Measurements from ENCODE around the gene OXER1. TPM values are rescaled to one million over a fixed set of nuclear protein-coding genes. Genes with fewer than 3 reads are reported as not detected.

Gene OXER1
- total and polyA plus RNA-seq, 7 experiments from 2014 or later: 0.12 to 3.0 (median 0.36) TPM; not detected in 3

DNA sequence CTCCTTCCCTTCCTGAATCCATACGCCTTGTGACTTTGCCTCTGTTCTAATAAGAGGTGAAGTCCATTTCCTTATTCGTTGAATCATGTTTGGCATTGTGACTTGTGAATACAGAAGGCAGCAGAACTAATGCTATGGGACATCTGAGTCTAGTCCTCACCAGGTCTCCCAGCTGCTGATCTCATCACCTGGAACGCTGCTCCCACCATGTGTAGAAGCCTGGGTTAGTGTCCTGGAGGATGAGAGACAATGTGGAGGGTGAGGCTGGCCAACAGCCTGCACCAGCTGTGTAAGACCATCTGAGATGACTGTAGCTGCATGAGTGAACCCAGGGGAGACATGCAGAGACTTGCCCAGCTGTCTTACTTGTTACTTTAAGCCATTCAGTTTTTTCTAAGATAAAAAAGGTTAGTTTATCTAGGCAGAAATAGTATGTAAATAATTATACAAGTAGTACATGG, 31.9 kb upstream of the OXER1 start:
- H3K36me3 Mint-ChIP-seq: peaks cover 0 to 7% (median 6%) of the 10 kb centered on the region in 5 donors
- peaks cover 0 to 5% of the 10 kb centered on the region in 2 donors for H3K27me3 ChIP-seq (ENCODE audit: control insufficient read depth in 2 of 2, insufficient read depth in 2 of 2, low read length in 2 of 2)
- DNase-seq (no peak), ATAC-seq (no peak)
- H3K36me3 ChIP-seq (ENCODE audit: control insufficient read depth in 2 of 3, insufficient read depth in 3 of 3, low read length in 3 of 3): no peaks in the 10 kb centered on the region
- no peak overlapping the region for H3K27ac ChIP-seq (ENCODE audit: low read depth, low read length)
- H3K9me3 ChIP-seq (ENCODE audit: control insufficient read depth in 2 of 3, low read length in 3 of 3): no peaks in the 10 kb centered on the region
- H3K4me3 ChIP-seq (ENCODE audit: low read length): no peak overlapping the region
- no peak overlapping the region for H3K27ac Mint-ChIP-seq
- peaks cover 17 to 60% (median 39%) of the 10 kb centered on the region in 7 donors for H3K4me1 Mint-ChIP-seq
- intact Hi-C loops (cut with micrococcal nuclease): no loop called here
- H3K4me3 Mint-ChIP-seq: no peak overlapping the region
- peaks cover 0 to 15% of the 10 kb centered on the region in 2 donors for H3K4me1 ChIP-seq (ENCODE audit: control insufficient read depth in 2 of 2, insufficient read depth in 2 of 2, low read length in 2 of 2)
- H3K27me3 Mint-ChIP-seq: peaks cover 13 to 38% (median 22%) of the 10 kb centered on the region in 5 donors
- ChIA-PET CTCF (no interaction called here), POLR2A (interaction anchor here (0.6 kb wide), 1 partner anchor 677 kb away, joined by 3 read pairs; no protein-coding TSS in a partner anchor)
- H3K9me3 Mint-ChIP-seq: peaks cover 0 to 2% (median 0%) of the 10 kb centered on the region in 11 donors

DNA sequence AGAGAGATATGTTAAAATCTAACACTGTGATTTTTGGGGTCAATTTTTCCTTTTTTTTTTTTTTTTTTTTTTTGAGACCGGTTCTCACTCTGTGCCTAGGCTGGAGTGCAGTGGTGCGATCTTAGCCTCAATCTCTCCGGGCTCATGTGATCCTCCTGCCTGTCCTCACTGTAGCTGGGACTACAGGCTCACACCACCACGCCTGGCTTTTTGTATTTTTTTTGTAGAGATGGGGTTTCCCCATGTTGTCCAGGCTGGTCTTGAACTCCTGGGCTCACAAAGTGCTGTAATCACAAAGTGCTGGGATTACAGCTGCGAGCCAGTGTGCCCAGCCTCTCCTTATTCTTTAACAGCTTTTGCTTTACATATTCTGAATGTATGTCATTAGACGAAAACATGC, 31.3 kb upstream of the OXER1 start:
- intact Hi-C loops (cut with micrococcal nuclease): no loop called here
- Mint-ChIP-seq H3K36me3 (peaks cover 0 to 8% (median 6%) of the 10 kb centered on the region in 5 donors), H3K27ac (no peak overlapping the region), H3K4me3 (no peak overlapping the region), H3K4me1 (peaks cover 17 to 56% (median 35%) of the 10 kb centered on the region in 7 donors), H3K9me3 (peaks cover 0 to 4% (median 0%) of the 10 kb centered on the region in 11 donors), H3K27me3 (peaks cover 17 to 42% (median 26%) of the 10 kb centered on the region in 5 donors)
- no peak overlapping the region for H3K27ac ChIP-seq (ENCODE audit: low read depth, low read length)
- POLR2A ChIA-PET: interaction anchor here (3.0 kb wide), 1 partner anchor 15 kb away, joined by 20 read pairs; no protein-coding TSS in a partner anchor
- no peaks in the 10 kb centered on the region for H3K36me3 ChIP-seq (ENCODE audit: control insufficient read depth in 2 of 3, insufficient read depth in 3 of 3, low read length in 3 of 3)
- peaks cover 0 to 5% of the 10 kb centered on the region in 2 donors for H3K27me3 ChIP-seq (ENCODE audit: control insufficient read depth in 2 of 2, insufficient read depth in 2 of 2, low read length in 2 of 2)
- peaks cover 0 to 15% of the 10 kb centered on the region in 2 donors for H3K4me1 ChIP-seq (ENCODE audit: control insufficient read depth in 2 of 2, insufficient read depth in 2 of 2, low read length in 2 of 2)
- no peak overlapping the region for H3K4me3 ChIP-seq (ENCODE audit: low read length)
- CTCF ChIA-PET: no interaction called here
- ATAC-seq (no peak), DNase-seq (no peak)
- H3K9me3 ChIP-seq (ENCODE audit: control insufficient read depth in 2 of 3, low read length in 3 of 3): no peaks in the 10 kb centered on the region

DNA sequence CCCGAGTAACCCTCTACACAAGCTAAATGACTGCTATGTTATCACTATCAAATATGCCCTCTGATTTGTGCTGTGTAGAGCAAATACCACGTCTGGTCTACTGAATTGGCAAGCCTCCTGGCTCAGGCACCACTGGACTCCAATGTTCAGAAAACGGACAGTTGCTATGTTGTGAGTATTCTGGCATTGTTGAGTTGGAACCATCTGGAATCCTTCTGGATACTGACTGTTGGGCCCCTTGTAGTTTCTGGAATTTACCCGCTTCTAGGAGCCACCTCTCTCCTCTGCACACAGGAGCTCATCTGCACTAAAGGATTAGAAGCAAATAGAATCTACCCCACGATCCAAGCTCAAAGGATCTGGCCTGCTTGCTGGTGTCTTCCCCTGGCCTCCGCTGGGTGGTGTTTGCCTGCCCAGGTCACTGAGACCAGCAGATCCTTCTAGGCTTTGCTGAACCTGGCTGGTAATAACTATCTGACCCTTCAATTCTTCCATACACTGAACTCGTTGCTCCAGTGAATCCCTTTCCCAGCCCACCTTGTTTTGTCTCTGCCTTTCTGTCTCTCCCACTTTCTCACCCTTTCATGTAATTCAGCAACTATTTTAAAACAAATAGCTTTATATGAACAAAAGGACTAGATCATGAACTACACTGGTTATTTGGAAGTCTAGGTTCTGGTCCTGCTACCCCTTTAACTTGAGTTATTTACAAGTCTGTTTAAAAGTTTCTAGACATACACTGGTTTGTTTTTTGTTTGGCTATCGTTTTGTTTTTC, 30.5 kb upstream of the OXER1 start:
- Histone ChIP-seq H3K36me3 (ENCODE audit: control insufficient read depth in 2 of 3, insufficient read depth in 3 of 3, low read length in 3 of 3) (no peaks in the 10 kb centered on the region), H3K27me3 (ENCODE audit: control insufficient read depth in 2 of 2, insufficient read depth in 2 of 2, low read length in 2 of 2) (peaks cover 0 to 5% of the 10 kb centered on the region in 2 donors), H3K4me1 (ENCODE audit: control insufficient read depth in 2 of 2, insufficient read depth in 2 of 2, low read length in 2 of 2) (peaks cover 0 to 15% of the 10 kb centered on the region in 2 donors), H3K27ac (ENCODE audit: low read depth, low read length) (no peak overlapping the region), H3K4me3 (ENCODE audit: low read length) (no peak overlapping the region), H3K9me3 (ENCODE audit: control insufficient read depth in 2 of 3, low read length in 3 of 3) (no peaks in the 10 kb centered on the region)
- intact Hi-C loops (cut with micrococcal nuclease): no loop called here
- ChIA-PET CTCF (interaction anchor here (0.6 kb wide), 1 partner anchor 660 kb away, joined by 4 read pairs; no protein-coding TSS in a partner anchor), POLR2A (interaction anchor here (3.0 kb wide), 1 partner anchor 16 kb away, joined by 20 read pairs; no protein-coding TSS in a partner anchor)
- H3K36me3 Mint-ChIP-seq: peaks cover 0 to 8% (median 6%) of the 10 kb centered on the region in 5 donors
- H3K9me3 Mint-ChIP-seq: peaks cover 0 to 4% (median 0%) of the 10 kb centered on the region in 11 donors
- peak overlapping the region in 3 of 9 donors; percentile 5 to 75 (median 8) for H3K27ac Mint-ChIP-seq
- H3K4me3 Mint-ChIP-seq: peak overlapping the region in 9 of 10 donors; percentile 0 to 87 (median 78)
- peaks cover 23 to 48% (median 32%) of the 10 kb centered on the region in 5 donors for H3K27me3 Mint-ChIP-seq
- H3K4me1 Mint-ChIP-seq: peaks cover 17 to 48% (median 34%) of the 10 kb centered on the region in 7 donors
- DNase-seq (no peak), ATAC-seq (no peak)

DNA sequence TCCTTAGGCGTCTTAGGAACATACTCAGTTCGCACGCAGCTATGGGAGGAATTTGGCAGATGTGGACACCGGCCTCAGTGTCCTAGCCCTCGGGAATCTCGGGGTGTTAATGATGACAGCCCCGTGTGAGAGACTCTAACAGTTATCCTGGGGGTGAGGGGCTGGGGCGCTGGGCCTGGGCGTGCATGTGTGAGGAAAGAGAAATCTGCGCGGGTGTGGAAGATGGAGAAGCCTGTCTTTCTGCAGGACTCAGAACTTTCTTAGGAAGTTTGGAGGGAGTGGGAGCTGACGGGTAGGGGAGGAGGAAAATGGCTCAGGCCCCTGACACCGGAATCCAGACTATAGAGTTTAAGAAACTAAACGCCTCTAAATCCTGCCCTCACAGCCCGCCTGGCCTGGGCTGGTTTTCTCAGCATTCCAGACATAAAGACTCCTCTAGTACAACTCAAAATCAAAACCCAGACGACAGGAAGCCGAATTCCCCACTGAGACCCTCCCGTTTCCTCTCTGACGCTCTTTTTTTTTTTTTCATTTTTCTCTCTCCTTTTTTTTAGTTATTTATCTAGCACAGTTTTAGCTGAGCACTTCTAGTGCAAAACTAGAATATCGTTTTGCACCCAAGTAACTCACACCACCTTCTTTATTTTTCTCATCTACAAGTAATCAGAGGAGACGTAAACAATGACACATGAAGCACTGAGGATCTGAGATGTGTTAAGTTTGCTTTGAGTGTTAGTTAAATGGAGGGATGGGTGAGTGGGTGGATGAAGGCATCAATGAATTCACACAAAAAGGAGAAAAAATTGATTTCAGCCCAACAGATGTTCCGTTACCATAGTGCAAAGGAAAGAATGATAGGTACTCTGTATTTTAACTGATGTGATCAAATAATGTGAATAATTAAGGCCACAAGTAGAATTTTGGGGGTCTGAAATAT, 29.7 kb upstream of the OXER1 start:
- intact Hi-C loops (cut with micrococcal nuclease): no loop called here
- H3K27me3 Mint-ChIP-seq: peaks cover 26 to 48% (median 35%) of the 10 kb centered on the region in 5 donors
- peaks cover 0 to 4% (median 0%) of the 10 kb centered on the region in 11 donors for H3K9me3 Mint-ChIP-seq
- CTCF ChIA-PET: interaction anchor here (0.6 kb wide), 1 partner anchor 661 kb away, joined by 4 read pairs; no protein-coding TSS in a partner anchor
- DNase-seq (no peak), ATAC-seq (peak; percentile 1)
- H3K9me3 ChIP-seq (ENCODE audit: control insufficient read depth in 2 of 3, low read length in 3 of 3): no peaks in the 10 kb centered on the region
- peak overlapping the region; percentile 50 for H3K4me3 ChIP-seq (ENCODE audit: low read length)
- H3K27ac ChIP-seq (ENCODE audit: low read depth, low read length): no peak overlapping the region
- H3K27me3 ChIP-seq (ENCODE audit: control insufficient read depth in 2 of 2, insufficient read depth in 2 of 2, low read length in 2 of 2): peaks cover 0 to 5% of the 10 kb centered on the region in 2 donors
- H3K27ac Mint-ChIP-seq: peak overlapping the region in 8 of 9 donors; percentile 1 to 81 (median 34)
- no peaks in the 10 kb centered on the region for H3K36me3 ChIP-seq (ENCODE audit: control insufficient read depth in 2 of 3, insufficient read depth in 3 of 3, low read length in 3 of 3)
- peaks cover 17 to 48% (median 34%) of the 10 kb centered on the region in 7 donors for H3K4me1 Mint-ChIP-seq
- POLR2A ChIA-PET: interaction anchor here (0.5 to 3.0 kb wide), 2 partner anchors 17 to 36 kb away, joined by 3 to 20 read pairs; no protein-coding TSS in a partner anchor
- H3K36me3 Mint-ChIP-seq: peaks cover 0 to 8% (median 6%) of the 10 kb centered on the region in 5 donors
- H3K4me1 ChIP-seq (ENCODE audit: control insufficient read depth in 2 of 2, insufficient read depth in 2 of 2, low read length in 2 of 2): peaks cover 0 to 15% of the 10 kb centered on the region in 2 donors
- H3K4me3 Mint-ChIP-seq: peak overlapping the region; percentile 39 to 87 (median 80)

DNA sequence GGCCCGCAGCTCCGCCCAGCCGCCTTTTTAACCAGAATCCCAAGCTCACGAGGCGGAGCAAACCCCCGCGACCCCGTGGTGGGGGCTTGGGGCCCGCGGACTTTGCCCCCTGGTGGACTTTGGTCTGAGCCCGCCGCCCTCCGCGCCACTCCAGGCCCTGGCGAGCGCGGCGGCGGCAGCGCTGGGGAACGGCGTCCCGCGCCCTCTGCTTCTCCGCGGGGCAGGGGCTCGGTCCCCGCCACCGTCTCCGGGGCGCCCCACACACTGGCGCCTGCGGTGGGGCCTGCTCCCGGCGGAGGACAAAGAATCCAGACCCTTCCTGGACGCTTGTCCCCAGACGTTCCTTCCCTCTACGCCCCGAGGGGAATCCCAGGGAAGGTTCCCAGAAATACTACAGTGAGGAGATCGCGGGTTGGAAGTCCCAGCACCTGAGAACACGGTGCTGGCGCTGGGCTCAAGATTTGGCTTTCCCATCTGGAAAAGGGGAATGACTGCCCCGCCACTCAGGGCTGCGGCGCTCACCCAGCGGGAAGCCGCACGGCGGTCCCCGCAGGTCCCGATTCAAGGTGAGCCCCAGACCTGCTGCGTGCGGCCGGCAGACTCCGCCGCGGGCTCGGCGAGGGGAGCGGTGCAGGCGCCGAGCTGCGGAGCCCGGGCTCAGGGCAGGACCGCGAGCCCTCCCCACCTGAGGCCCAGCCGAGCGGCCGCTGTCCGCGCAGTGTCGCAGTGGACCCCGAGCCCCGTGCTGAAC, 28.8 kb upstream of the OXER1 start, which contains the start of gene HAAO:
HAAO (minus strand) TSS at position 1 of the 751 bp plus-strand sequence. CDS start 47 bp downstream, outside the sequence.
- Histone ChIP-seq H3K4me1 (ENCODE audit: control insufficient read depth in 2 of 2, insufficient read depth in 2 of 2, low read length in 2 of 2) (peaks cover 0 to 15% of the 10 kb centered on the region in 2 donors), H3K36me3 (ENCODE audit: control insufficient read depth in 2 of 3, insufficient read depth in 3 of 3, low read length in 3 of 3) (no peaks in the 10 kb centered on the region), H3K9me3 (ENCODE audit: control insufficient read depth in 2 of 3, low read length in 3 of 3) (no peaks in the 10 kb centered on the region), H3K4me3 (ENCODE audit: low read length) (peak within 1 kb of the TSS; percentile 50), H3K27me3 (ENCODE audit: control insufficient read depth in 2 of 2, insufficient read depth in 2 of 2, low read length in 2 of 2) (peaks cover 0 to 5% of the 10 kb centered on the region in 2 donors), H3K27ac (ENCODE audit: low read depth, low read length) (no peak within 1 kb of the TSS)
- Mint-ChIP-seq H3K4me3 (peak within 1 kb of the TSS; percentile 78 to 94 (median 84)), H3K27ac (peak within 1 kb of the TSS in 7 of 9 donors; percentile 1 to 81 (median 60)), H3K36me3 (peaks cover 0 to 8% (median 6%) of the 10 kb centered on the region in 5 donors), H3K9me3 (peaks cover 0 to 4% (median 0%) of the 10 kb centered on the region in 11 donors), H3K27me3 (peaks cover 30 to 48% (median 37%) of the 10 kb centered on the region in 5 donors), H3K4me1 (peaks cover 17 to 48% (median 34%) of the 10 kb centered on the region in 7 donors)
- intact Hi-C loops (cut with micrococcal nuclease): loop anchor here in 1 of 2 donors (1.0 kb wide), 1 partner anchor 18 kb away; no protein-coding TSS in a partner anchor
- DNase-seq: peak in 4 of 9 donors; percentile 13 to 19 (median 17)
- ChIA-PET POLR2A (interaction anchor here (0.5 to 3.0 kb wide), 2 partner anchors 18 to 35 kb away, joined by 3 to 20 read pairs; no protein-coding TSS in a partner anchor), CTCF (interaction anchor here (0.7 to 1.5 kb wide), 2 partner anchors 18 to 71 kb away, joined by 3 read pairs; no protein-coding TSS in a partner anchor)
- peak; percentile 70 for ATAC-seq

All from naive thymus-derived CD4-positive, alpha-beta T cell (primary cell).